Liver (tissue), 9 donors: ENCODE data around the gene WDR62. TPM values are rescaled to one million over a fixed set of nuclear protein-coding genes. Genes with fewer than 3 reads are reported as not detected.

Experiments used
- DNase-seq: peaks from one replicate; pipeline ENCODE4 v3.0.0-alpha.2; 2017; ENCODE audit warnings: low spot score
- H3K27ac ChIP-seq, 2 donors: one replicate each; pipeline ENCODE4 v1.7.0; 2013; ENCODE audit warnings: inconsistent platforms in 2 of 2, low read length in 2 of 2, control low read depth in 1 of 2, low read depth in 1 of 2, mild to moderate bottlenecking in 1 of 2
- H3K27me3 ChIP-seq, 4 donors: one replicate each; pipeline versions ENCODE4 v1.6.1 to v1.7.0; 2013; ENCODE audit warnings: low read length in 3 of 4, inconsistent platforms in 1 of 4, mild to moderate bottlenecking in 1 of 4, moderate library complexity in 1 of 4; ENCODE audit not compliant: control insufficient read depth in 4 of 4, insufficient read depth in 4 of 4
- H3K36me3 ChIP-seq, 4 donors: one replicate each; pipeline versions ENCODE4 v1.6.1 to v1.7.0; 2013; ENCODE audit warnings: low read length in 3 of 4, mild to moderate bottlenecking in 3 of 4, low read depth in 1 of 4, moderate library complexity in 1 of 4; ENCODE audit not compliant: control insufficient read depth in 4 of 4, insufficient read depth in 3 of 4
- H3K4me1 ChIP-seq, 4 donors: one replicate each; pipeline versions ENCODE4 v1.6.1 to v1.7.0; 2013; ENCODE audit warnings: low read length in 3 of 4, mild to moderate bottlenecking in 3 of 4, moderate library complexity in 1 of 4; ENCODE audit not compliant: control insufficient read depth in 4 of 4, insufficient read depth in 4 of 4
- H3K4me3 ChIP-seq, 3 donors: one replicate each; pipeline versions ENCODE4 v1.6.1 to v1.7.0; 2013; ENCODE audit warnings: low read length in 3 of 3, control low read depth in 1 of 3, low read depth in 1 of 3, mild to moderate bottlenecking in 1 of 3
- H3K9ac ChIP-seq, 2 donors: one replicate each; pipeline ENCODE4 v1.7.0; 2013; ENCODE audit warnings: low read length in 2 of 2, mild to moderate bottlenecking in 2 of 2, moderate library complexity in 2 of 2, control low read depth in 1 of 2, low read depth in 1 of 2
- H3K9me3 ChIP-seq, 4 donors: one replicate each; pipeline versions ENCODE4 v1.6.1 to v1.7.0; 2013; ENCODE audit warnings: low read length in 3 of 4; ENCODE audit not compliant: control insufficient read depth in 4 of 4
- ATF3 ChIP-seq: IDR thresholded peaks from 2 replicates; pipeline ENCODE4 v1.6.1; 2016; ENCODE audit warnings: antibody characterized with exemption
- EGR1 ChIP-seq, 2 donors: IDR thresholded peaks; 2 replicates each; pipeline ENCODE4 v1.6.1; 2016 to 2018; ENCODE audit warnings: antibody characterized with exemption in 2 of 2, low read depth in 2 of 2
- FOXA1 ChIP-seq: IDR thresholded peaks from 2 replicates; pipeline ENCODE4 v1.6.1; 2016; ENCODE audit warnings: antibody characterized with exemption
- FOXA2 ChIP-seq: IDR thresholded peaks from 2 replicates; pipeline ENCODE4 v1.6.1; 2016; ENCODE audit warnings: antibody characterized with exemption
- GABPA ChIP-seq, 2 donors: IDR thresholded peaks in 1 of 2; conservative IDR thresholded peaks in 1 of 2; 2 replicates each; pipeline ENCODE4 v1.6.1; 2016; ENCODE audit warnings: antibody characterized with exemption in 2 of 2, mild to moderate bottlenecking in 1 of 2, moderate library complexity in 1 of 2
- HNF4A ChIP-seq, 2 donors: conservative IDR thresholded peaks; 2 replicates each; pipeline ENCODE4 v1.6.1; 2016; ENCODE audit warnings: antibody characterized with exemption in 2 of 2, mild to moderate bottlenecking in 2 of 2
- HNF4G ChIP-seq: IDR thresholded peaks from 2 replicates; pipeline ENCODE4 v1.6.1; 2016; ENCODE audit warnings: antibody characterized with exemption
- JUND ChIP-seq, 2 donors: IDR thresholded peaks; 2 replicates each; pipeline ENCODE4 v1.6.1; 2016; ENCODE audit warnings: antibody characterized with exemption in 2 of 2
- NR2F2 ChIP-seq: IDR thresholded peaks from 2 replicates; pipeline ENCODE4 v1.6.1; 2016; ENCODE audit warnings: antibody characterized with exemption
- RAD21 ChIP-seq, 2 donors: IDR thresholded peaks; 2 replicates each; pipeline ENCODE4 v1.6.1; 2016; ENCODE audit warnings: antibody characterized with exemption in 2 of 2, mild to moderate bottlenecking in 2 of 2
- RXRA ChIP-seq, 2 donors: IDR thresholded peaks; 2 replicates each; pipeline ENCODE4 v1.6.1; 2017 to 2018; ENCODE audit warnings: antibody characterized with exemption in 2 of 2, mild to moderate bottlenecking in 1 of 2
- SP1 ChIP-seq: IDR thresholded peaks from 2 replicates; pipeline ENCODE4 v1.6.1; 2018; ENCODE audit warnings: antibody characterized with exemption, mild to moderate bottlenecking
- TAF1 ChIP-seq: conservative IDR thresholded peaks from 2 replicates; pipeline ENCODE4 v1.6.1; 2016; ENCODE audit warnings: antibody characterized with exemption, mild to moderate bottlenecking
- YY1 ChIP-seq: IDR thresholded peaks from 2 replicates; pipeline ENCODE4 v1.6.1; 2016; ENCODE audit warnings: antibody characterized with exemption, mild to moderate bottlenecking
- WGBS: extraction: QIAGEN DNeasy Blood & Tissue Kit; methylation state at CpG from one replicate; pipeline ENCODE4 v1.1.7; 2013; 5-methylcytosine and 5-hydroxymethylcytosine counted together
- polyA plus RNA-seq, 2 donors: library from polyadenylated mRNA; stranded (reverse) in 1 of 2; unstranded in 1 of 2; fragments of 200-250 nt in 1 of 2; fragments of >200 nt in 1 of 2; fragmentation: Nextera tagmentation in 1 of 2; extraction: Ambion mirVana in 1 of 2; gene quantifications; one replicate each; pipeline versions ENCODE4 v1.2.1 to v1.2.3, GENCODE V29; 2013 to 2015
- total RNA-seq, 2 donors: library from RNA; depleted of rRNA; stranded (reverse); fragments of >200 nt; gene quantifications; one replicate each; pipeline ENCODE4 v1.2.3, GENCODE V29; 2014
- TF ChIP-seq, protein P1 (sequence below): IDR thresholded peaks from 2 replicates; pipeline ENCODE4 v1.6.1; 2016; ENCODE audit warnings: antibody characterized with exemption, mild to moderate bottlenecking
- TF ChIP-seq, protein P2 (sequence below): fragments of 150-350 bp; IDR thresholded peaks from 2 replicates; pipeline ENCODE4 v1.5.1; 2017; ENCODE audit warnings: improper control_type of control experiment, low read depth, low read length; ENCODE audit not compliant: missing input control
- TF ChIP-seq, protein P3 (sequence below): IDR thresholded peaks from 2 replicates; pipeline ENCODE4 v1.6.1; 2016; ENCODE audit warnings: antibody characterized with exemption
- TF ChIP-seq, protein P4 (sequence below): IDR thresholded peaks from 2 replicates; pipeline ENCODE4 v1.6.1; 2016; ENCODE audit warnings: antibody characterized with exemption
- donor health status: healthy.
- donor health status: healthy.
- donor health status: healthy.
- donor health status: healthy.
- donor health status: healthy.

WDR62 gene
- total and polyA plus RNA-seq, 4 donors = 0.26 to 6.6 (median 0.71) TPM

- Histone ChIP-seq H3K4me1 (no peaks in the 10 kb centered on the region), H3K36me3 (peaks cover 0 to 3% (median 0%) of the 10 kb centered on the region in 4 donors), H3K4me3 (no peak overlapping the region), H3K9me3 (no peaks in the 10 kb centered on the region), H3K27ac (no peak overlapping the region), H3K27me3 (no peaks in the 10 kb centered on the region), H3K9ac (no peak overlapping the region)
- WGBS = 96% methylated on average over 6 of the region's 6 CpGs
- DNase-seq = no peak
- TF ChIP-seq EGR1 (IDR thresholded peaks at IDR 0.05; ENCODE audit: low read depth in 2 of 2) (no peak), NR2F2 (no peak), GABPA (IDR thresholded peaks at IDR 0.05 in 1 of 2, conservative IDR thresholded peaks at IDR 0.05 in 1 of 2) (no peak), TAF1 (no peak), FOXA2 (no peak), HNF4G (no peak), RXRA (IDR thresholded peaks at IDR 0.05) (no peak), ATF3 (no peak), FOXA1 (no peak), YY1 (no peak), SP1 (no peak), HNF4A (conservative IDR thresholded peaks at IDR 0.05) (no peak), RAD21 (IDR thresholded peaks at IDR 0.05) (no peak)
- TF ChIP-seq, protein P1, sequence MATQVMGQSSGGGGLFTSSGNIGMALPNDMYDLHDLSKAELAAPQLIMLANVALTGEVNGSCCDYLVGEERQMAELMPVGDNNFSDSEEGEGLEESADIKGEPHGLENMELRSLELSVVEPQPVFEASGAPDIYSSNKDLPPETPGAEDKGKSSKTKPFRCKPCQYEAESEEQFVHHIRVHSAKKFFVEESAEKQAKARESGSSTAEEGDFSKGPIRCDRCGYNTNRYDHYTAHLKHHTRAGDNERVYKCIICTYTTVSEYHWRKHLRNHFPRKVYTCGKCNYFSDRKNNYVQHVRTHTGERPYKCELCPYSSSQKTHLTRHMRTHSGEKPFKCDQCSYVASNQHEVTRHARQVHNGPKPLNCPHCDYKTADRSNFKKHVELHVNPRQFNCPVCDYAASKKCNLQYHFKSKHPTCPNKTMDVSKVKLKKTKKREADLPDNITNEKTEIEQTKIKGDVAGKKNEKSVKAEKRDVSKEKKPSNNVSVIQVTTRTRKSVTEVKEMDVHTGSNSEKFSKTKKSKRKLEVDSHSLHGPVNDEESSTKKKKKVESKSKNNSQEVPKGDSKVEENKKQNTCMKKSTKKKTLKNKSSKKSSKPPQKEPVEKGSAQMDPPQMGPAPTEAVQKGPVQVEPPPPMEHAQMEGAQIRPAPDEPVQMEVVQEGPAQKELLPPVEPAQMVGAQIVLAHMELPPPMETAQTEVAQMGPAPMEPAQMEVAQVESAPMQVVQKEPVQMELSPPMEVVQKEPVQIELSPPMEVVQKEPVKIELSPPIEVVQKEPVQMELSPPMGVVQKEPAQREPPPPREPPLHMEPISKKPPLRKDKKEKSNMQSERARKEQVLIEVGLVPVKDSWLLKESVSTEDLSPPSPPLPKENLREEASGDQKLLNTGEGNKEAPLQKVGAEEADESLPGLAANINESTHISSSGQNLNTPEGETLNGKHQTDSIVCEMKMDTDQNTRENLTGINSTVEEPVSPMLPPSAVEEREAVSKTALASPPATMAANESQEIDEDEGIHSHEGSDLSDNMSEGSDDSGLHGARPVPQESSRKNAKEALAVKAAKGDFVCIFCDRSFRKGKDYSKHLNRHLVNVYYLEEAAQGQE = no peak
- TF ChIP-seq, protein P2, sequence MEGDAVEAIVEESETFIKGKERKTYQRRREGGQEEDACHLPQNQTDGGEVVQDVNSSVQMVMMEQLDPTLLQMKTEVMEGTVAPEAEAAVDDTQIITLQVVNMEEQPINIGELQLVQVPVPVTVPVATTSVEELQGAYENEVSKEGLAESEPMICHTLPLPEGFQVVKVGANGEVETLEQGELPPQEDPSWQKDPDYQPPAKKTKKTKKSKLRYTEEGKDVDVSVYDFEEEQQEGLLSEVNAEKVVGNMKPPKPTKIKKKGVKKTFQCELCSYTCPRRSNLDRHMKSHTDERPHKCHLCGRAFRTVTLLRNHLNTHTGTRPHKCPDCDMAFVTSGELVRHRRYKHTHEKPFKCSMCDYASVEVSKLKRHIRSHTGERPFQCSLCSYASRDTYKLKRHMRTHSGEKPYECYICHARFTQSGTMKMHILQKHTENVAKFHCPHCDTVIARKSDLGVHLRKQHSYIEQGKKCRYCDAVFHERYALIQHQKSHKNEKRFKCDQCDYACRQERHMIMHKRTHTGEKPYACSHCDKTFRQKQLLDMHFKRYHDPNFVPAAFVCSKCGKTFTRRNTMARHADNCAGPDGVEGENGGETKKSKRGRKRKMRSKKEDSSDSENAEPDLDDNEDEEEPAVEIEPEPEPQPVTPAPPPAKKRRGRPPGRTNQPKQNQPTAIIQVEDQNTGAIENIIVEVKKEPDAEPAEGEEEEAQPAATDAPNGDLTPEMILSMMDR = no peak
- TF ChIP-seq, protein P3, sequence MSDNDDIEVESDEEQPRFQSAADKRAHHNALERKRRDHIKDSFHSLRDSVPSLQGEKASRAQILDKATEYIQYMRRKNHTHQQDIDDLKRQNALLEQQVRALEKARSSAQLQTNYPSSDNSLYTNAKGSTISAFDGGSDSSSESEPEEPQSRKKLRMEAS = no peak
- TF ChIP-seq, protein P4, sequence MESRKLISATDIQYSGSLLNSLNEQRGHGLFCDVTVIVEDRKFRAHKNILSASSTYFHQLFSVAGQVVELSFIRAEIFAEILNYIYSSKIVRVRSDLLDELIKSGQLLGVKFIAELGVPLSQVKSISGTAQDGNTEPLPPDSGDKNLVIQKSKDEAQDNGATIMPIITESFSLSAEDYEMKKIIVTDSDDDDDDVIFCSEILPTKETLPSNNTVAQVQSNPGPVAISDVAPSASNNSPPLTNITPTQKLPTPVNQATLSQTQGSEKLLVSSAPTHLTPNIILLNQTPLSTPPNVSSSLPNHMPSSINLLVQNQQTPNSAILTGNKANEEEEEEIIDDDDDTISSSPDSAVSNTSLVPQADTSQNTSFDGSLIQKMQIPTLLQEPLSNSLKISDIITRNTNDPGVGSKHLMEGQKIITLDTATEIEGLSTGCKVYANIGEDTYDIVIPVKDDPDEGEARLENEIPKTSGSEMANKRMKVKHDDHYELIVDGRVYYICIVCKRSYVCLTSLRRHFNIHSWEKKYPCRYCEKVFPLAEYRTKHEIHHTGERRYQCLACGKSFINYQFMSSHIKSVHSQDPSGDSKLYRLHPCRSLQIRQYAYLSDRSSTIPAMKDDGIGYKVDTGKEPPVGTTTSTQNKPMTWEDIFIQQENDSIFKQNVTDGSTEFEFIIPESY = no peak
Observed at GRCh38 chr19:36106441-36106840, 51.7 kb downstream of the WDR62 start.

DNA sequence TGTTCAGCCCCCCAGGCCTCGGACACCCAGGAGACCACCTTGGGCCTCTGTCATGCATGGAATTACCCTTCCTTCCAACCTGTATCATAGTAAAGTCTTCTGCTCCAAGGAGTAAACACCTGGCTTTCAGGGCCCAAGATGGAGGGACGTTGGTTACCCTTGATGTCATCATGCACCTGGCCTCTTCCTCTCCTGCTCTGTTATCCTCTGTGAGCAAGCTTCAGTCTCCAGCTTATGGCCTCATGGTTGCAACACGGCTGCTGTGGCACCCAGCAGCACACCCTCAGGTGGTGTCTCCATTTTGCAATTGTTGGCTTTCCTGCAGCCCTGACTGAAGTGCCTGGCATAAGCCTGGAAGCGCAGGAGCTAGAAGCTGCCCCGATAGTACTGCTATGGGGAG, 52.3 kb downstream of the WDR62 start:
- TF ChIP-seq, protein P3 = no peak
- no peak for TF ChIP-seq NR2F2
- no peak for TF ChIP-seq RXRA (IDR thresholded peaks at IDR 0.05)
- no peak for TF ChIP-seq TAF1
- TF ChIP-seq YY1 = no peak
- TF ChIP-seq, protein P4 = no peak
- TF ChIP-seq JUND (IDR thresholded peaks at IDR 0.05) = no peak
- TF ChIP-seq SP1 = no peak
- no peak for TF ChIP-seq GABPA (IDR thresholded peaks at IDR 0.05 in 1 of 2, conservative IDR thresholded peaks at IDR 0.05 in 1 of 2)
- TF ChIP-seq HNF4A (conservative IDR thresholded peaks at IDR 0.05) = no peak
- no peak for TF ChIP-seq FOXA2
- TF ChIP-seq EGR1 (IDR thresholded peaks at IDR 0.05; ENCODE audit: low read depth in 2 of 2) = no peak
- 96% methylated on average over 5 of the region's 5 CpGs for WGBS
- Histone ChIP-seq H3K27ac (no peak overlapping the region), H3K4me3 (no peak overlapping the region), H3K36me3 (peaks cover 0 to 5% (median 0%) of the 10 kb centered on the region in 4 donors), H3K27me3 (no peaks in the 10 kb centered on the region), H3K4me1 (no peaks in the 10 kb centered on the region), H3K9me3 (no peaks in the 10 kb centered on the region), H3K9ac (no peak overlapping the region)
- DNase-seq = no peak
